ENCODE measurements around the gene KNCN.

KNCN gene

DNA sequence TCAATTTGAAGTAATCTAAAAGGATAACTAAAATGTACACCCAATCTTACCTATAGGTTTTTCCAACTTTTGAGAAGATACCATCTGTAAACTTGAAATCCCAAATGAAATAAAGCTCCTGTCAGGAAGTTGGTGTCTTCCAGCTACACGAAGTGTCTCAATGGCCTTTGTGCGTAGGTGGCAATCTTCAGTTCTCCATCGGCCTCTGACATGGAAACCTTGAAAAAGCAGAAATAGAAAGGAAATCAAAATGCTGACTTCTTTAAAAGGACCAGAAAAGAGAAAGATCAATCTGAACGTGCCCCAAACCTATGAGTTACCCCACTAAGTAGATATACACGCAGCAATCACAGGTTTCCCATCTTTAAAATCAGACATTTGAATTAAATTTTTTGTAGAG is 42.6 kb upstream of the KNCN start:
- Mint-ChIP-seq H3K4me3 (no peak overlapping the region), H3K27me3 (ENCODE audit: low read depth, poor library complexity) (peaks cover 4% of the 10 kb centered on the region), H3K9me3 (no peaks in the 10 kb centered on the region), H3K4me1 (no peaks in the 10 kb centered on the region), H3K36me3 (ENCODE audit: low read depth) (peaks cover 36% of the 10 kb centered on the region), H3K27ac (no peak overlapping the region)
- DNase-seq = no peak
- TF ChIP-seq, protein P1, sequence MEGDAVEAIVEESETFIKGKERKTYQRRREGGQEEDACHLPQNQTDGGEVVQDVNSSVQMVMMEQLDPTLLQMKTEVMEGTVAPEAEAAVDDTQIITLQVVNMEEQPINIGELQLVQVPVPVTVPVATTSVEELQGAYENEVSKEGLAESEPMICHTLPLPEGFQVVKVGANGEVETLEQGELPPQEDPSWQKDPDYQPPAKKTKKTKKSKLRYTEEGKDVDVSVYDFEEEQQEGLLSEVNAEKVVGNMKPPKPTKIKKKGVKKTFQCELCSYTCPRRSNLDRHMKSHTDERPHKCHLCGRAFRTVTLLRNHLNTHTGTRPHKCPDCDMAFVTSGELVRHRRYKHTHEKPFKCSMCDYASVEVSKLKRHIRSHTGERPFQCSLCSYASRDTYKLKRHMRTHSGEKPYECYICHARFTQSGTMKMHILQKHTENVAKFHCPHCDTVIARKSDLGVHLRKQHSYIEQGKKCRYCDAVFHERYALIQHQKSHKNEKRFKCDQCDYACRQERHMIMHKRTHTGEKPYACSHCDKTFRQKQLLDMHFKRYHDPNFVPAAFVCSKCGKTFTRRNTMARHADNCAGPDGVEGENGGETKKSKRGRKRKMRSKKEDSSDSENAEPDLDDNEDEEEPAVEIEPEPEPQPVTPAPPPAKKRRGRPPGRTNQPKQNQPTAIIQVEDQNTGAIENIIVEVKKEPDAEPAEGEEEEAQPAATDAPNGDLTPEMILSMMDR (IDR thresholded peaks at IDR 0.05) = no peak

DNA sequence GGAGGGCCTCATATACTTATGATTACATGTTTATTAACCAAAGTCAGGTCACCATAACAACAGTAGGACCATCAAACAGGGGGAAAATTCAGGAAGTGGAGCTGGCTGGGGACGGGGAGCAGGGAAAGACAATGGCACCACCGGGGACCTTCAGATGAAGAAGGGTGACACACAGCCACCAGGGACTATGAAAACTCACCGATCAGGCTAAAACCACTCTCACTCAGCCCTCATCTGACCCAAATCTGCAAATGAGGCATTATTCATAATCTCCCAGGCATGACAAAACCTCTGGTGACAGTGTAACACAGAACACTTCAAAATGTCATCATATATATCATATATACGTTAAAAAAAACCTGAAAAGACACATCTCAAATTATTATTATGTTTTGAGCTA is 41.4 kb upstream of the KNCN start:
- Mint-ChIP-seq H3K4me1 (no peaks in the 10 kb centered on the region), H3K27me3 (ENCODE audit: low read depth, poor library complexity) (peaks cover 4% of the 10 kb centered on the region), H3K9me3 (no peaks in the 10 kb centered on the region), H3K4me3 (no peak overlapping the region), H3K36me3 (ENCODE audit: low read depth) (peaks cover 39% of the 10 kb centered on the region), H3K27ac (no peak overlapping the region)
- TF ChIP-seq, protein P1 (IDR thresholded peaks at IDR 0.05) = no peak
- DNase-seq = no peak

DNA sequence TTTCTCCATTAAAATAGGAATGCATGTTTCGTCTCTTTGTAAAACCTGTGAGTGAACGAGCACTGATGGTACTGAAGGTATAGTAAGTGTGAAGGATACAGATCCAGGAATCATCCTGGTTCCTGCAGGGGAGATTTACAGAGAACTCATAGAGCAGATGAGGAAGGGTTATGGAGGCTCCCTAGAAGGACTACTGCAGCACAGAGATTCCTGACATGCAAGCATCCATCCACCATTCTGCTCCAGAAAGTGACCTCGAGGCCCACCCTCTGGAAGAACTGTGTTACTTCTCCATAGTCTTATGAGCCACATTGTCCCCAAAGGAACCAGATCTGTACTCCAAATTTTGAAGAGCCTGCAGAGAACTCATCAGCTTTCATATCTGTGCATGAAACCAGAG is 38.1 kb upstream of the KNCN start:
- H3K4me1 Mint-ChIP-seq = peaks cover 8% of the 10 kb centered on the region
- DNase-seq = no peak
- peaks cover 6% of the 10 kb centered on the region for H3K27me3 Mint-ChIP-seq (ENCODE audit: low read depth, poor library complexity)
- TF ChIP-seq, protein P1 (IDR thresholded peaks at IDR 0.05) = no peak
- no peaks in the 10 kb centered on the region for H3K9me3 Mint-ChIP-seq
- H3K36me3 Mint-ChIP-seq (ENCODE audit: low read depth) = peaks cover 39% of the 10 kb centered on the region
- no peak overlapping the region for H3K27ac Mint-ChIP-seq
- H3K4me3 Mint-ChIP-seq = no peak overlapping the region

DNA sequence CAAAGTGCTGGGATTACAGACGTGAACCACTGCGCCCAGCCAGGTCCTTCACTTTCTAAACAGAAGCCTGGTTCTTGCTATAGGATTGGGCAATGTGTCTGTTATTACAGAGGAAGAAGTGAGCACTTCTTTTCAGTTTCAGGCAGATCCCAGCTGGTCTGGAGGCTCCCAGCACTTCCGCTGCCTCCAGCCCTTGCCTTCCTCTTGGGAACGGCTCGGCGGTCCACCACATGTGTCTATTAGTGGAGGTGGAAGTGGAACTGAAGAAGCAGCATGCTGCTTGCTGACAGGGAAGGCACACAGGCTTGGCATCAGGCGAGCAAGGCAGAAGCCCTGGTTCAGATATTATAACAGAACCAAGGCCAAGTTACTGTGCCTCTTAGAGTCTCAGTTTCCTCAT is 35.6 kb upstream of the KNCN start:
- no peak for DNase-seq
- H3K27me3 Mint-ChIP-seq (ENCODE audit: low read depth, poor library complexity) = peaks cover 5% of the 10 kb centered on the region
- no peak overlapping the region for H3K4me3 Mint-ChIP-seq
- peaks cover 22% of the 10 kb centered on the region for H3K36me3 Mint-ChIP-seq (ENCODE audit: low read depth)
- no peak overlapping the region for H3K27ac Mint-ChIP-seq
- H3K4me1 Mint-ChIP-seq = peaks cover 8% of the 10 kb centered on the region
- TF ChIP-seq, protein P1 (IDR thresholded peaks at IDR 0.05) = no peak
- no peaks in the 10 kb centered on the region for H3K9me3 Mint-ChIP-seq

DNA sequence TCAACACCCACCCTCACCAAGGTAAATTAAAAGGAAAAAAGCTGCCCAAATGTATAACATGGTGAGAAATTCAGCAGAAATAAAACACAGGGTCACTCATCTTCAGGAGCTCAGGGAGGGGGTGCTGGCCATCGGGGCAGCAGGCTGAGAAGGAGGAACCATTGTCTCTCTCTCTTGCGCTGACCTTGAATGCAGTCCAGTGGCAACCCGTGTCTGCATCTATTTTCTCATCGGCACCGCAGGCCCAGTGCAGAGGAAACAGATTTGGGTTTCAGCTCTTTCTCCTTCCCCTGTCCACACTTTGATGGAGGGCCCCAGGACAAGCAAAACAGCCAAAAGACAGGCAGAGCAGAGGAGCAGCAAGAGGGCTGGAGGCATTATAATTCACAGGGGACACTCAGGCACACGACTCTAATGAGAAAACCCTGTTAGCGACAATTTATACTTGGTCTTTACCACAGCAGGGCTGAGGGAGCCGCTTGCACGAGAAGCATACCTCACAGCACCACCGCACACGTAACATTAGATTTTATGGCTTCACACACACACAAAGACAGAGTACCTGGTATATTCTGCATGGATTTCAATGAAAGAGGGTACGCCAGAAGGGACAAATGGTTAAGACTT is 34.0 kb upstream of the KNCN start:
- TF ChIP-seq, protein P1 (IDR thresholded peaks at IDR 0.05) = no peak
- DNase-seq = no peak
- Mint-ChIP-seq H3K27ac (no peak overlapping the region), H3K4me1 (peaks cover 8% of the 10 kb centered on the region), H3K4me3 (no peak overlapping the region), H3K9me3 (no peaks in the 10 kb centered on the region), H3K36me3 (ENCODE audit: low read depth) (peaks cover 21% of the 10 kb centered on the region), H3K27me3 (ENCODE audit: low read depth, poor library complexity) (peaks cover 5% of the 10 kb centered on the region)

DNA sequence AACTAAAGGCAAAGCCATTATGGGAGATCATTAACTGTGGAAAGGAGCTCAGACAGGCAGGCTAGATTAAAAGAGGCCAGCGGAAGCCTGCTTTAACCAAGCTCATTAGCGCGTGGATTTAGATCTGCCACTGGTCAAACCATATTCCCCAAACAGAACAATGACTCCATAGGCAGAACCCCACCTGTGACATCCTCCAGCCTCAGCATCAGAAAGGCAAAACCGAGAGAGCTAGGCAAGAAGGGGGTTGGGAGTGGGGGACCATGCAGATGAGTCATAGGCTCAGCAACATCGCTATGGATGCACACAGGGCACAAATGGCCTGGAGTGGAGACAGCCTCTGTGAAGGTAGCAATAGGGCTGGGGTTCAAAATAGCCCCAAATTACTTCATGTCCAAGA is 32.0 kb upstream of the KNCN start:
- Mint-ChIP-seq H3K36me3 (ENCODE audit: low read depth) (peaks cover 8% of the 10 kb centered on the region), H3K9me3 (no peaks in the 10 kb centered on the region), H3K27ac (no peak overlapping the region), H3K27me3 (ENCODE audit: low read depth, poor library complexity) (peaks cover 5% of the 10 kb centered on the region), H3K4me3 (no peak overlapping the region), H3K4me1 (peaks cover 8% of the 10 kb centered on the region)
- TF ChIP-seq, protein P1 (IDR thresholded peaks at IDR 0.05) = no peak
- no peak for DNase-seq
